ENCODE data around the gene DNAJB4. TPM values are rescaled to one million over a fixed set of nuclear protein-coding genes. Genes with fewer than 3 reads are reported as not detected.

The DNAJB4 gene
- total RNA-seq, 1 experiment from 2014 or later, result 22.5 TPM

- DNase-seq (ENCODE audit: extremely low read depth, low read depth), result no peak
Measured at GRCh38 chr1:78035121-78035520, 30.4 kb downstream of the DNAJB4 start.

- no peak for DNase-seq (ENCODE audit: extremely low read depth, low read depth)
Measured at GRCh38 chr1:78036450-78036849, 31.7 kb downstream of the DNAJB4 start.

GRCh38 chr1:78038071-78038470 is 33.3 kb downstream of the DNAJB4 start:
- DNase-seq (ENCODE audit: extremely low read depth, low read depth), result no peak

GRCh38 chr1:78038491-78038939 is 33.8 kb downstream of the DNAJB4 start:
- no peak for DNase-seq (ENCODE audit: extremely low read depth, low read depth)

GRCh38 chr1:78040484-78041089 is 35.8 kb downstream of the DNAJB4 start:
- no peak for DNase-seq (ENCODE audit: extremely low read depth, low read depth)

GRCh38 chr1:78043436-78043835 is 38.7 kb downstream of the DNAJB4 start:
- DNase-seq (ENCODE audit: extremely low read depth, low read depth), result no peak

GRCh38 chr1:78044796-78045562 is 40.2 kb downstream of the DNAJB4 start:
- DNase-seq (ENCODE audit: extremely low read depth, low read depth), result no peak

- no peak for DNase-seq (ENCODE audit: extremely low read depth, low read depth)
Measured at GRCh38 chr1:78045563-78045925, 40.8 kb downstream of the DNAJB4 start.

GRCh38 chr1:78045926-78046778 is 41.4 kb downstream of the DNAJB4 start, which contains the start of gene GIPC2:
Gene GIPC2 (plus strand): TSS chr1:78045966. CDS start chr1:78046095, 129 bp downstream.
- no peak for DNase-seq (ENCODE audit: extremely low read depth, low read depth)

- DNase-seq (ENCODE audit: extremely low read depth, low read depth), result no peak
Measured at GRCh38 chr1:78047106-78047505, 42.4 kb downstream of the DNAJB4 start.

- no peak for DNase-seq (ENCODE audit: extremely low read depth, low read depth)
Measured at GRCh38 chr1:78047631-78048030, 42.9 kb downstream of the DNAJB4 start.

- no peak for DNase-seq (ENCODE audit: extremely low read depth, low read depth)
Measured at GRCh38 chr1:78048446-78048845, 43.7 kb downstream of the DNAJB4 start.

- no peak for DNase-seq (ENCODE audit: extremely low read depth, low read depth)
Measured at GRCh38 chr1:78049396-78049795, 44.7 kb downstream of the DNAJB4 start.

GRCh38 chr1:78051005-78051404 is 46.3 kb downstream of the DNAJB4 start:
- no peak for DNase-seq (ENCODE audit: extremely low read depth, low read depth)

GRCh38 chr1:78052685-78053405 is 48.1 kb downstream of the DNAJB4 start:
- DNase-seq (ENCODE audit: extremely low read depth, low read depth), result no peak

- no peak for DNase-seq (ENCODE audit: extremely low read depth, low read depth)
Measured at GRCh38 chr1:78053498-78053897, 48.8 kb downstream of the DNAJB4 start.

- DNase-seq (ENCODE audit: extremely low read depth, low read depth), result no peak
Measured at GRCh38 chr1:78054559-78054958, 49.8 kb downstream of the DNAJB4 start.

- DNase-seq (ENCODE audit: extremely low read depth, low read depth), result no peak
Measured at GRCh38 chr1:78054972-78055371, 50.2 kb downstream of the DNAJB4 start.

- no peak for DNase-seq (ENCODE audit: extremely low read depth, low read depth)
Measured at GRCh38 chr1:78055565-78056132, 50.9 kb downstream of the DNAJB4 start.

- no peak for DNase-seq (ENCODE audit: extremely low read depth, low read depth)
Measured at GRCh38 chr1:78058670-78059069, 53.9 kb downstream of the DNAJB4 start.
